ENCODE measurements around the gene PSORS1C1.
A peak's percentile ranks its signal among the peaks of the same experiment; 100 is the strongest.
"Not testable (repeated sequence)": the region's sequence is repeated elsewhere in the genome, so short reads cannot be mapped to it uniquely, and the experiment has no call there.

PSORS1C1 gene, protein sequence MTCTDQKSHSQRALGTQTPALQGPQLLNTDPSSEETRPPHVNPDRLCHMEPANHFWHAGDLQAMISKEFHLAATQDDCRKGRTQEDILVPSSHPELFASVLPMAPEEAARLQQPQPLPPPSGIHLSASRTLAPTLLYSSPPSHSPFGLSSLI

DNA sequence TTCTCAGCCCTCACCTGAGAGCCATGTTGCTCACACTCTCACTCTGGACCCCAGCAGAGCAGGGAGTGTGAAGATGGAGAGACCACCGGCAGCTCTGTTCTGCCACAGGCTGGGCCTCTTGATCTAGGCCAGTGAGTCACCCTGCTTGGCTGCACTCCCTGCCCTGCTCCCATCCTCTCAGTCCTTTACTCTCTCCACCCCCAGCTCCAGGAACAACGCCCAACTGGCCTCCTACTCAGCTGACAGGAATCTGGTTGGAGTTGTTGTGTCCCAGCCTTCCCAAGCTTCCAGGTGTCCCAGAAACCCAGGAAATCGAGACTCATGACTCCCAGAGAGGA is at the start of gene PSORS1C1:
PSORS1C1 (plus strand) TSS at position 260 of the 338 bp plus-strand sequence. CDS start 14,833 bp downstream, outside the sequence.
- no peak for DNase-seq

DNA sequence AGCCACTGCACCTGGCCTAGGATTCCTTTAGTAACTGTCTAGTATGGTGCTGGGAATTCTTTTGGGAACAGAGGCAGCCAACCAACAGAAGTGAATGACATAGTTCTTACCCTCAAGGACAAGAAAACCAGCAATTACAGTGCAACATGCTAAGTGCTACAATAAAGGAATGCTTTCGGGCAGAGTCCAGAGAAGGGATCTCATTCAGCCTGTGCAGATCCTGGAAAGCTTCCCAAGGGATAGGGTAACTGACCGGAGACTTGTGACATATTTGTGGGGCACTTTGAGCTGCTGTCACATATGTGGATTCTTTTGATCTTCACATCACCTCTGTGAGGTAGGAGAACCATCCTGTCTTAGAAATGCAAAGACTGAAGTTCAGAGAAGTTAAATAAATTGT is 49.0 kb upstream of the PSORS1C1 start:
- no peak for DNase-seq

DNA sequence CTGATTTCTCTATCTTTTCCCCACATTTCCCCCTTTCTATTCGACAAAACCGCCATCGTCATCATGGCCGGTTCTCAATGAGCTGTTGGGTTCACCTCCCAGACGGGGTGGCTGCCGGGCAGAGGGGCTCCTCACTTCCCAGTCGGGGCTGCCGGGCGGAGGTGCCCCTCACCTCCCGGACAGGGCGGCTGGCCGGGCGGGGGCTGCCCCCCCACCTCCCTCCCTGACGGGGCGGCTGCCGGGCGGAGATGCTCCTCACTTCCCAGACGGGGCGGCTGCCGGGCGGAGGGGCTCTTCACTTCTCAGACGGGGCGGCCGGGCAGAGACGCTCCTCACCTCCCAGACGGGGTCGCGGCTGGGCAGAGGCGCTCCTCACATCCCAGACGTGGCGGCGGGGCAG is 47.6 kb upstream of the PSORS1C1 start:
- not testable (repeated sequence) for DNase-seq

DNA sequence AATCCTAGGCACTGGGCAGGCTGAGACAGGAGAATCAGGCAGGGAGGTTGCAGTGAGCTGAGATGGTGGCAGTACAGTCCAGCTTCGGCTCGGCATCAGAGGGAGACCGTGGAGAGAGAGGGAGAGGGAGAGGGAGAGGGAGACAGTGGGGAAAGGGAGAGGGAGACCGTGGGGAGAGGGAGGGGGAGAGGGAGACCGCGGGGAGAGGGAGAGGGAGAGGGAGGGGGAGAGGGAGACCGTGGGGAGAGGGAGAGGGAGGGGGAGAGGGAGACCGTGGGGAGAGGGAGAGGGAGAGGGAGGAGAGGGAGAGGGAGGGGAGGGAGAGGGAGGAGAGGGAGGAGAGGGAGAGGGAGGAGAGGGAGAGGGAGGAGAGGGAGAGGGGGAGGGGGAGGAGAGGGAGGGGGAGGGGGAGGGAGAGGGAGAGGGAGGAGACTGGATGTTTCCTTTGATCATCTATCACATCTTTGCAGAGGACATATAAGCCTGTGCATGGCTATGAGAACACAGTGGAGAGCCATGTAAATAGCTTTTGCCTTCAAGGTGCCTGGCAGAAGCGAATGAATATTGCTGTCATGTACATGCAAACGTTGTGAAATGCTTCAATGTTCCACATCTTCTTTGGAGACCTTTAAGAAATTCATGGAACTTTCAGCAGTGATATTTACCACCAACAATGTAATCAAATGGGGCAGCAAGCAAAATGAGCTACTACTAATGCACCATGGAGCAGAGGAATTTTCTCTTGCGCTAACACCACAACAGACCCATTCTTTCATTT is 46.5 kb upstream of the PSORS1C1 start:
- not testable (repeated sequence) for DNase-seq

DNA sequence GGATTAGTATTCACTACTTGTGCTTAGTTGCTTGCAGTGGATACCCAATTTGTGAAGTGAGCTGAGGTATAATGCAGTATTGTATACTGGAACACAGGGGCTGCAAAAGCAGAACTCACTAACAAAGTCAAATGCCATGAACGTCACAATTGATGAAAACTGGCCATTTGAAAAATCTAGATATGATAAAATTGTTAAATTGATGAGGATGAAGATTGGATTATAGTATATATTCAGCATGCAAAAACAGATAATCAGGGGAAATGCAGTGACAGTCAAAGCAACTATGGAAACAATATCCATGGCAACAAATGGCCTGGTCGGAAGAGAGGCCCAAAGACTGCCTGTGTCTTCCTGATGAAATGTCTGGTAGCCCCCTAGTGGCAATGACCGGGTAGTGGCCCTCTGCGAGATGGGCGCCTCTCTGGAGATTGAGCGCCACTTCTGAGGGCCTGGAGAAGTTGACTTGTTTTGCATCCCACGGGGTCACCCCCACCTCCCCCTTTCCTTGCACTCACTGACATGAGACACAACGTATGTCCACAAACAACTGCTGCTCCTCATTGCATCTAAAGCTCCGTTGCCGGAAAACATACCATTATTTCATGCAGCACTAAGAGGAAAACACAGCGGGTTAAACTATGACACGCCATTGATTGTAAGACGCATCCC is 45.8 kb upstream of the PSORS1C1 start:
- DNase-seq, result peak; percentile 69

DNA sequence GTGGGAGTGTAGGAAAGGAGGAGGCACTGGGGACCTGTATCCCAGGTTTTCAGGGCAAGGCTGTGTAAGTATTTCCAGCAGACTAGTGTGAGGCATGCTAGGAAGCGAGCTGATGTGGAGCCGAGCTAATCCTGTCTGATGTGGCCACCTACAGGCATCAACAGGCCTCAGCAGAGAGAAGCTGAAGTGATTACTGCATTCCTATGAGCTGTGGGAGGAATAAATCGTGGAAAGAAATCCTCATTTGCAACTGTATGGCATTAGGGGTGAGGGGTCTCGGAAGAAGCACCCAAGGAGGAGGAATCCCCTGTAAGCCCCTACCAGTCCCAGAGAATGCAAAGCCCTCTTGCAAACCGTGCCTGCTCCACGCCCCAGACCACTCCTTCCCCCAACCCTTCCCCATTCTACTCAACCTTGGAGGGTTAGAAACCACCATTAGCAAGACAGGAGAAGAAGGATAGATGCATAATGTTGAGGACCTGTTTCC is 43.8 kb upstream of the PSORS1C1 start:
- no peak for DNase-seq

DNA sequence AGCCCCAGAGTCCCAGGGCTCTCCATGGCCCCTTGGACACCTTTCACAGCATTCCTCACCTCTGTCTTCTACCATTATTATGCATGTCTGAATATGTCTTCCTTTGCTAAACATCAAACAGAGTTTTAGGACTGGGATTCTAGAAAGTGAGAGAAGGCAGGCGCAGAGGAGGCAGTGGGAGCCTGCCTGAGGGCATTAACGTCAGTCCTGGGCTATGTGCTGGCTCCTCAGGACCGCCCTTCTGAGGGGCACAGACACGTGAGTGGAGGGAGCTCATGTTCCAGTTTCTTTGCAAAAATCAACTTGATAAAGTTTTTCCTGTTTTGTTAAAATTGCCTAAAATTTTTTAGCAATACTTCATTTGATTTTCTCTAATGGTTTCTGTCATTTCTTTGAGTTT is 40.2 kb upstream of the PSORS1C1 start:
- no peak for DNase-seq

DNA sequence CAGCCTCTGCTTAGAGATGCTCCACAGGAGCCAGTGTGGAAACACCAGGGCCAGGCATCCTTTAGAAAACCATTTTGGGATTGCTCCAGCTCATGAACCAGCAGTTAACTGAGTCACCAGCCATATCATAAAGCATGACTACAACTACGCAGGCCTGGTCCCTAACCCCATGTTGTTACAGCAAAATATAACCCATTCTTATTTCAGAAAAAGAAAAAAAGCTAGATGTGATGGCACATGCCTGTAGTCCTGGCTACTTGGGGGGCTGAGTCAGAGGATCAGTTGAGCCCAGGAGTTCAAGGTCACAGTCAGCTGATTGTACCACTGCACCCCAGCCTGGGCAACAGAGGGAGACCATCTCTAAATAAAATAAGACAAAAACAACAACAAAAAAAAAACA is 39.1 kb upstream of the PSORS1C1 start:
- no peak for DNase-seq

DNA sequence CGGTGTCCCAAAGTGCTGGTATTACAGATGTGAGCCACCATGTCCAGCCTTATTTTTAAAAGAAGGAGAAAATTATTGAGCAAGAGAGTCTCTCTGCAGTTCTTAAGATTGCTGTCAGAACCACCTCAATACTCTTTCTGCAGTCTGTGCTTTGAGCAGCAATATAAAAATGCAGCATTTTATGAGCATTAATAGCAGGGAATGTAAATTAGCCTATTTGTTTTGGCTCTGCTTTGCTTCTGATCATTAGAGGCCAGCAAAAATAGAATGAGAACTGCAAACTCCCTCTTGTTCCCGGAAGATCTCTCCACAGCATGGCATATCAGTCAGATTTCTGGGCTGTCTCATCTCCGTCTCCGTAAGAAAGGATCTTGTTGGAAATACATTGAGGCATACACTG is 38.0 kb upstream of the PSORS1C1 start:
- DNase-seq, result no peak

DNA sequence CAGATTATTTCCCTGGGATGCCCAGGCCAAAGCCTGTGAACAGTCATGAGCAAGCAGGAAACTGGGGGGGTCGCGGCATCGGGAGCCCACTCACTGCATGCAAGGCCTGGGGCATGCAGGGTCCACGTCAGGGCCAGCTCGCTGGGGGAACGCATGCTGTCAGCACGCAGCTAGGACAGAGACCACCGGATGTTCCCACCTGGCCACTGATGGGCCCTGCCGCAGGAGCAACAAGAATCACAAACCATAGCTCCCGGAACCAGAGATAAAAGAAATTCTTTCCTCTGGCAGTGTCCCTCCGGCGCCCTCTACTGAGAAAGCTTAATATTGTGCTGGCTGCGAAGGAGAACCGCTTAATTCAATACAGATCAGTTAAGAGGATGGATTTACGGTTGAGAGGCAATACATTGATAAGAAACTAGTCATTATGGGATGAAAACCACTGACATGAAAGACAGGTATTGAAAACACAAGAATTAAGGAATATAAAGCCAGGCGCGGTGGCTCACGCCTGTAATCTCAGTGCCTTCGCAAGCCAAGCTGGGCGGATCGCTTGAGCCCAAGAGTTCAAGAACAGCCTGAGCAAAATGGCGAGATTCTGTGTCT is 34.8 kb upstream of the PSORS1C1 start:
- peak; percentile 24 for DNase-seq

DNA sequence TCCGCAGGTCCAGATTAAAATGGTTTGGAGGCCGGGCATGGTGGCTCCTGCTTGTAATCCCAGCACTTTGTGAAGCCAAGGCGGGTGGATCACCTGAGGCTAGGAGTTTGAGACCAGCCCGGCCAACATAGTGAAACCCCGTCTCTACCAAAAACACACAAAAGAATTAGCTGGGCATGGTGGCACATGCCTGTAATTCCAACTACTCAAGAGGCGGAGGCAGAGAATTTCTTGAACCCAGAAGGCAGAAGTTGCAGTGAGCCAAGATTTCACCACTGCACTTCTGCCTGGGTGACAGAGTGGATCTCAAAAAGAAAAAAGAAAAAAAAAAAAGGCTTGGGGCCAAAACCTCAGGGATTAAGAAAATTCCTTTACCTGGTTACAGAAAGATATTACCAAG is 32.7 kb upstream of the PSORS1C1 start:
- no peak for DNase-seq

DNA sequence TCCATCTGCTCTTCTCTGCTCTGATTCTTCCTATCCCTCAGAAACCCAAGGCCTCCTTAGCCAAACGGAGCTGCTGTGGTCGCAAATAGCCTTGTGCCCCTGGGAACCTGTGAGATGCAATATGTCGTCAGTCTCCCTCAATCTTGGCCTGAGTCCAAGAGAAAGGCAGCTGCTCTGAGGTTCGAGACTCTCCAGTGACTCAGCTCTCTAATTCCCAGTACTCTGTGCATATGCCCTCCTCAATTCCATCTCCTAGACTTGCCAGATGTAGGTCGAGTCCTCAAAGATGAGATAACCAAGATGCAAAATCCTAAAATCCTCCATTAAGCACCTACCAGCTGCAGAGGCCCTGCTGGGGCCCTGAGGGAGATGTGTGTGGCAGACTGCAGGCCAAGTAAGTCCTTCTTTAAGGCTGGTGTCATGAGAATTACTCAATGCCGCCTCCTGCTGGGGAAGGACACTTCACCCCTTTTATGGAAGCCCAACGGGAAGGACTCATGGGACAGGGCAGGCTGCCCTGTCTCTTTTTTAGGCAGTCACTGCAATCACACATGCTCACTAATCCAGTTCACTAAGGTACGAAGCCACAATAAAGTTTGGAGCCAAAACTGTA is 30.8 kb upstream of the PSORS1C1 start:
- no peak for DNase-seq

DNA sequence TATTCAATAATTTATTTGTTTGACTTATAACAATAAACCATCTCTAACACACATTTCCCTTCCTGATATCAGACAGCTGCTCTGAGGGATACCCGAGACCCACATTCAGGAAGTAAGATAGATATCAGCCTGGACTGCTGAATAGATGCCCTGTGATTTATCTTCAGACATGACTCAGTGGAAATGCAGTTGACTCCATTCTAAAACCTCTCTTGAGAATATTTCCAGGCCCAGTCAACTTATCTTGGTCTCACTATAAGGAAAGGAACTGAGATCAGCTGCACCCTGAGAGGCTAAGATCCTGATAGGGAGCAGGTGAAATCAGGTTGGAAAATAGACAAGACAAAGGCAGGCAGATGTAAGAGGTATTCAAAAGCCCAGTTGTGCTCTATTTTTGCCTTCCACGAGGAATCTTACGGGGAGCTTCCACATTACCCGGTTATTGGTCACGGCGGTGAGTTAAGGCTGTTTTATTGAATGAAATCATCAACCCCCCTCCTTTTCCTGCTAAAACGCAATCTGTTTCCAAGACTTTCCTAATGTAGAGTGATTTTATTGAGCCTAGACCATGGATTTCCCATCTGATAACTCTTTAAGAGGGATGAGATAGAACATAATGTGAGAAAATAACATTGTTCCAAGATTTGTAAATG is 27.7 kb upstream of the PSORS1C1 start:
- no peak for DNase-seq

DNA sequence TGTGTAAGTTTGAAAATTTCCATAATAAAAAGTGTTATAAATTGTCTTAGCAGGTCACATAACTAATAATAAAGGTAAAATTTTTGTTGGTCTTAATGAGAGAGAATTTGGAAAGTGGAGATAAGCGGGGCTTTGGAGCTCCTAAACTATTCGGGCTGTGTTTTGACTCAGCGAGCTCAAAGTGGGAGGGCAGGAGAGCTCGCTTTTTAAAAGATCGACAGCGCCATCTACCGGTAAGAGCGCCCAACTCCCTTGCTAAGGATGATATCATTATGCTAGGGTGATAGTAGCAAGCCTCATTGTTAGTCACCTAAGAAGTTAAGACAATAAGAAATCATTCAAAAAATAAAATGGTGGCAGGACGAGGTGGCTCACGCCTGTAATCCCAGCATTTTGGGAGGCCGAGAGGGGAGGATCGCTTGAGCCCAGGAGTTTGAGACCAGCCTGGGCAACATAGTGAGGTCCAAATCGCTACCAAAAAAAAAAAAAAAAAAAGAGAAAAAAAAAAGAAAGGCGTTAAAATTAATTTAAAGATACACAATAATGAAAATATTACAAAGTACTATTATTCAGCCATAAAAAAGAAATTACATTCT is 27.0 kb upstream of the PSORS1C1 start:
- DNase-seq, result peak; percentile 46

DNA sequence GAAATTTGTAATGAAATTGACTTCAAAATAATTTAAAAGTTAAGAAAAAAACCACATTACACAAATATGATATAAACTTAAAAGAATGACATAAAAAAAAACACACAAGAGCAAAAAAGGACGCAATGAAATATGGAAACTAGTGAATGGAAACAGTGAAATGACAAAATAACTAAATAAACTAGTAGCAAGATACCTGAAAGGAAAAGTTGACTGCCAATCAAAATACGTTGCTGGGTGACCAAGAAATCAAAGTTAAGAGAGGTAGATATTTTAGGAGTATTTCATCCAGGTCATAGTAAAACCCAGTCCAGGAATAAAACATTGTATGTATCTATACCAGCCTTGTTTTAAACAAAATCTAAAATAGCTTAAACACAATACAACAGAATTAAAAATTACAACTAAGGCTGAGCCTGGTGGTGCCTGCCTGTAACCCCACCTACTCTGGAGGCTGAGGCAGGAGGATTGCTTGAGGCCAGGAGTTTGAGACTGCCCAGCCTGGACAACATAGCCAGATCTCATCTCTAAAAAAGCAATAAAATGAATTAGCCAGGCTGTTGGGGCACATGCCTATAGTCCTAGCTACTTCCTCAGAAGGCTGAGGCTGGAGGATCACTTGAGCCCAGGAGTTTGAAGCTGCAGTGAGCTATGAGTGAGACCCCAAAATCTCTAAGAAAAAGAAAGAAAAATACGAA is 24.2 kb upstream of the PSORS1C1 start:
- no peak for DNase-seq

DNA sequence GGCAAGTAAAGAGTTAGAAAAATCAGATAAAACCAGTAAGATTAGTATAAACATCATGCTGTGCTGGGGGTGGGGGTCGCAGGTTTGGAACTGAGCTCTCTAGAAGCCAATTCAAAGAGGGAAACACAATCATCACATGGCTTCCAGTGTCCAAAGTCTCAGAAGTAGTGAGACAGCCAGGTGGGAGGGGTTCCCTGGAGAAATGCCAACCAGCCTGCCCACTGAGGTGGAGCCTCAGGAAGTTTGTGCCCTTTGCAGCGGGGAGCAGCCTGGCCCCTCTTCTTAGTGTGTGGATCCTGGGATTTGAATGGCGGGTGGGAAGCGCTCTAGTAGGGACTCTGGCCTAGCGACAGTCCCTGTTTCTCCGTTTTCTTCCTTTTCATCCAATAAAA is 23.6 kb upstream of the PSORS1C1 start:
- no peak for DNase-seq

DNA sequence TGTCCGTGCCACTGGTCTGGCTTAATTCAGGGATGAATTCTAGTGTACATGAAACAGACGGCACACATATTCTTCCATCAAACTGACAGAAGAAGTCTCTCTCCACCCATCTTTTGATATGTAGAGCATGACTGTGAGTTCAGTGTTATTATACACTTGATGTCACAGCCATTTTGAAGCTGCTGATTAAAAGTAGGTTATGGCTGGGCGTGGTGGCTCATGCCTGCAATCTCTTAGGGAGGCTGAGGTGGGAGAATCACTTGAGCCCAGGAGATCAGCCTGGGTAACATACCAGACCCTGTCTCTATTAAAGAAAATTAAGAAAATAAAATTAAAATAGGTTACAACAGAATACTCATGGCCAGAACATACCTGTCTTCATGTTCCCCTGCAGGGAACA is 22.9 kb upstream of the PSORS1C1 start:
- no peak for DNase-seq

DNA sequence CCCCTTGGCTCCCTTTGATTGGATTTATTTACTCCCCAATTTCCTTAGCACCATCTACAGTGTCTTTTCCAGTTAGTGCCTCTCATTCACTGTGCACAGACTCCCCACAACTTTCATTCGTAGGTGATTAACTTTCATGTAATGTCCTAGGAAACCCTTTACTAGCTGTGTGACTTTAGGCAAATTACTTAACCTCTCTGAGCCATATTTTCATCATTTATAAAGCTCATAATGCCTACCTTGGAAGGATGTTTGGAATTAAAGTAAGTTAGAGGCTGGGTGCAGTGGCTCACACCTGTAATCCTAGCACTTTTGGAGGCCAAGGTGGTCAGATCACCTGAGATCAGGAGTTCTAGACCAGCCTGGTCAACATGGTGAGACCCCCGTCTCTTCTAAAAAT is 22.4 kb upstream of the PSORS1C1 start:
- DNase-seq, result no peak

DNA sequence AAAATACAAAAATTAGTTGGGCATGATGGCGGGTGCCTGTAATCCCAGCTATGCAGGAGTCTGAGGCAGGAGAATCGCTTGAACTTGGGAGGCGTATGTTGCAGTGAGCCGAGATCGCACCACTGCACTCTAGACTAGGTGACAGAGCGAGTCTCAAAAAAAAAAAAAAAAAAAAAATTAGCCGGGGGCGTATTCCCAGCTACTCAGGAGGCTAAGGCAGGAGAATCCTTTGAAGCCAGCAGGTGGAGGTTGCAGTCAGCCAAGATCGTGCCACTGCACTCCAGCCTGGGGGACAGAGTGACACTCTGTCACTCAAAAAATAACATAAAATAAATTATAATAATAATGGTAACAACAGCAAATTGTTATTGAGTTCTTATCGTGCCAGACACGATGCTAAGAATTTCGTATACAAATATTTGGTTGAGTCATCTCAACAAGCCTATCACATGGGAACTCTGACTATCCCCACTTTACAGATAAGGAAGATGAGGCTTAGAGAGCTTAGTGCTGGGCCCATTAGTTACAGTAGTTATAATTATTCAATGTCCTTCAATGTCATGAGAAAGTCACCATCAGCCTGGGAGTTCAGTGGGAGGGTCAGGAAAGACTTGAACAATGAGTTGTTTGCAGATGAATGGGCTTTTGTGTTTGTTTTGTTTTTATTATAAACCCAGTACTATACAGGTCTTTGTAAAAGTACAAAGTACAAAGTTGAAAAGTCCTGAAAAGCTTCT is 21.7 kb upstream of the PSORS1C1 start:
- no peak for DNase-seq

DNA sequence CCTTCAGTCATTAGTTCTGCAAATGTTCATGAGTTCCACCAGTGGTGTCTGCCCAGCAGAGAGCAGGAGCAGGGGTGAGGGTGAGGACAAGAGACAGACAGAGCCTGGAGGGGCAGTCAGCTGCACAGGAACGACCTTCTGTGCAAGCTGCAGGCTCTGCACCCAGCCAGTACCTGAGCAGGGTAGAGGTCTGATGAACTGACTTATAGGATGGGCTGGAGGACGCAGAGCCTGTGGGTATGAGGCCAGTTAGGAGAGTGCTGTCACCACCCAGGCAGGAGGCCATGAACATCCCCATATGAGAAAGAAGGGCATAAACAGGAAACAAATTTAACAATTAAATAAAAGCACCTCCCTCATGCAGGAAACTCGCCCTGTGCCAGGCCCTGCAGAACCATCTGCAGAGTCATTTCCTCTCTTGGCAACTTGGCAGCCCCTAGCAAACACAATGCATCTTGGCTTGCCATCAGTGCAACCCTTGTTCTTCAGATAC is 20.2 kb upstream of the PSORS1C1 start:
- DNase-seq, result peak; percentile 16

DNA sequence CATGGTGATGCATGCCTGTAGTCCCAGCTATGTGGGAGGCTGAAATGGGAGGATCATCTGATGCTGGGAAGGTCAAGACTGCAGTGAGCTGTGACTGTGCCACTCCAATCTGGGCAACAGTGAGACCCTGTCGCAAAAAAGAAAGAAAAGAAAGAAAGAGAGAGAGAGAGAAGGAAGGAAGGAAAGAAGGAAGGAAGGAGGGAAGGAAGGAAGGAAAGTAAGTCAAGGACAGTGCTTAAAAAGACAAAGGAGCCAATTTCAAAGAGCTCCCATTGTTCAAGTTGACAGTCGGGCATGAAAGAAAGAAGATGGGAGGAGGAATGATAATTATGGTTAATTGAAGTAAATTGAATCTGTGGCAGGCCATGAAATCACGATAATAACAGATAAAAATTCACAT is 18.4 kb upstream of the PSORS1C1 start:
- DNase-seq, result no peak
